ENCODE results near the gene FARS2. TPM values are rescaled to one million over a fixed set of nuclear protein-coding genes. Genes with fewer than 3 reads are reported as not detected.

The FARS2 gene
- total and polyA plus RNA-seq, 4 donors, result 16.6 to 29.0 (median 21.1) TPM

GRCh38 chr6:5637714-5638113 is 376.4 kb downstream of the FARS2 start:
- DNase-seq (ENCODE audit: low read depth in 4 of 6, low spot score in 6 of 6), result no peak
- 96% methylated on average over 4 of the region's 5 CpGs for WGBS (ENCODE audit: insufficient coverage)
- Histone ChIP-seq H3K4me1 (ENCODE audit: control insufficient read depth, insufficient read depth, low read length) (peaks cover 4% of the 10 kb centered on the region), H3K36me3 (ENCODE audit: control insufficient read depth, insufficient read depth, low read length) (no peaks in the 10 kb centered on the region), H3K9me3 (ENCODE audit: control insufficient read depth, insufficient read depth, low read length) (no peaks in the 10 kb centered on the region), H3K27me3 (ENCODE audit: control insufficient read depth, insufficient read depth, low read length) (no peaks in the 10 kb centered on the region), H3K4me3 (ENCODE audit: low read depth, low read length) (no peak overlapping the region), H3K27ac (ENCODE audit: low read depth, low read length) (no peak overlapping the region)

GRCh38 chr6:5638666-5639065 is 377.4 kb downstream of the FARS2 start:
- H3K36me3 ChIP-seq (ENCODE audit: control insufficient read depth, insufficient read depth, low read length), result no peaks in the 10 kb centered on the region
- H3K27ac ChIP-seq (ENCODE audit: low read depth, low read length), result no peak overlapping the region
- H3K9me3 ChIP-seq (ENCODE audit: control insufficient read depth, insufficient read depth, low read length), result no peaks in the 10 kb centered on the region
- DNase-seq (ENCODE audit: low read depth in 4 of 6, low spot score in 6 of 6), result no peak
- H3K4me3 ChIP-seq (ENCODE audit: low read depth, low read length), result no peak overlapping the region
- peaks cover 4% of the 10 kb centered on the region for H3K4me1 ChIP-seq (ENCODE audit: control insufficient read depth, insufficient read depth, low read length)
- WGBS (ENCODE audit: insufficient coverage), result 82% methylated on average over 7 of the region's 8 CpGs
- H3K27me3 ChIP-seq (ENCODE audit: control insufficient read depth, insufficient read depth, low read length), result no peaks in the 10 kb centered on the region

GRCh38 chr6:5639193-5639592 is 377.9 kb downstream of the FARS2 start:
- no peaks in the 10 kb centered on the region for H3K9me3 ChIP-seq (ENCODE audit: control insufficient read depth, insufficient read depth, low read length)
- no peak overlapping the region for H3K4me3 ChIP-seq (ENCODE audit: low read depth, low read length)
- no peaks in the 10 kb centered on the region for H3K27me3 ChIP-seq (ENCODE audit: control insufficient read depth, insufficient read depth, low read length)
- WGBS (ENCODE audit: insufficient coverage), result no CpG with 5 or more reads among the region's 2 CpGs
- no peaks in the 10 kb centered on the region for H3K36me3 ChIP-seq (ENCODE audit: control insufficient read depth, insufficient read depth, low read length)
- H3K4me1 ChIP-seq (ENCODE audit: control insufficient read depth, insufficient read depth, low read length), result peaks cover 4% of the 10 kb centered on the region
- no peak overlapping the region for H3K27ac ChIP-seq (ENCODE audit: low read depth, low read length)
- DNase-seq (ENCODE audit: low read depth in 4 of 6, low spot score in 6 of 6), result no peak

GRCh38 chr6:5640614-5641013 is 379.3 kb downstream of the FARS2 start:
- H3K36me3 ChIP-seq (ENCODE audit: control insufficient read depth, insufficient read depth, low read length), result no peaks in the 10 kb centered on the region
- peaks cover 8% of the 10 kb centered on the region for H3K4me1 ChIP-seq (ENCODE audit: control insufficient read depth, insufficient read depth, low read length)
- DNase-seq (ENCODE audit: low read depth in 4 of 6, low spot score in 6 of 6), result no peak
- no peak overlapping the region for H3K27ac ChIP-seq (ENCODE audit: low read depth, low read length)
- no peak overlapping the region for H3K4me3 ChIP-seq (ENCODE audit: low read depth, low read length)
- WGBS (ENCODE audit: insufficient coverage), result 98% methylated on average over 4 of the region's 4 CpGs
- no peaks in the 10 kb centered on the region for H3K9me3 ChIP-seq (ENCODE audit: control insufficient read depth, insufficient read depth, low read length)
- H3K27me3 ChIP-seq (ENCODE audit: control insufficient read depth, insufficient read depth, low read length), result no peaks in the 10 kb centered on the region

GRCh38 chr6:5644523-5645185 is 383.3 kb downstream of the FARS2 start:
- H3K9me3 ChIP-seq (ENCODE audit: control insufficient read depth, insufficient read depth, low read length), result no peaks in the 10 kb centered on the region
- H3K27me3 ChIP-seq (ENCODE audit: control insufficient read depth, insufficient read depth, low read length), result no peaks in the 10 kb centered on the region
- peaks cover 5% of the 10 kb centered on the region for H3K4me1 ChIP-seq (ENCODE audit: control insufficient read depth, insufficient read depth, low read length)
- H3K27ac ChIP-seq (ENCODE audit: low read depth, low read length), result no peak overlapping the region
- no peaks in the 10 kb centered on the region for H3K36me3 ChIP-seq (ENCODE audit: control insufficient read depth, insufficient read depth, low read length)
- WGBS (ENCODE audit: insufficient coverage), result no CpG with 5 or more reads among the region's 4 CpGs
- no peak overlapping the region for H3K4me3 ChIP-seq (ENCODE audit: low read depth, low read length)
- no peak for DNase-seq (ENCODE audit: low read depth in 4 of 6, low spot score in 6 of 6)

GRCh38 chr6:5645328-5646290 is 384.3 kb downstream of the FARS2 start:
- Histone ChIP-seq H3K27ac (ENCODE audit: low read depth, low read length) (no peak overlapping the region), H3K9me3 (ENCODE audit: control insufficient read depth, insufficient read depth, low read length) (no peaks in the 10 kb centered on the region), H3K36me3 (ENCODE audit: control insufficient read depth, insufficient read depth, low read length) (no peaks in the 10 kb centered on the region), H3K4me1 (ENCODE audit: control insufficient read depth, insufficient read depth, low read length) (peaks cover 5% of the 10 kb centered on the region), H3K27me3 (ENCODE audit: control insufficient read depth, insufficient read depth, low read length) (no peaks in the 10 kb centered on the region), H3K4me3 (ENCODE audit: low read depth, low read length) (no peak overlapping the region)
- peak in 3 of 6 donors; percentile 29 to 88 (median 88) for DNase-seq (ENCODE audit: low read depth in 4 of 6, low spot score in 6 of 6)
- 28% methylated on average over 8 of the region's 13 CpGs for WGBS (ENCODE audit: insufficient coverage)

- H3K27me3 ChIP-seq (ENCODE audit: control insufficient read depth, insufficient read depth, low read length), result no peaks in the 10 kb centered on the region
- no peak overlapping the region for H3K27ac ChIP-seq (ENCODE audit: low read depth, low read length)
- H3K36me3 ChIP-seq (ENCODE audit: control insufficient read depth, insufficient read depth, low read length), result no peaks in the 10 kb centered on the region
- no peaks in the 10 kb centered on the region for H3K4me1 ChIP-seq (ENCODE audit: control insufficient read depth, insufficient read depth, low read length)
- no peak overlapping the region for H3K4me3 ChIP-seq (ENCODE audit: low read depth, low read length)
- H3K9me3 ChIP-seq (ENCODE audit: control insufficient read depth, insufficient read depth, low read length), result no peaks in the 10 kb centered on the region
- 87% methylated on average over 12 of the region's 17 CpGs for WGBS (ENCODE audit: insufficient coverage)
- no peak for DNase-seq (ENCODE audit: low read depth in 4 of 6, low spot score in 6 of 6)
These were observed 391.3 kb downstream of the FARS2 start for GRCh38 chr6:5652406-5653137.

- Histone ChIP-seq H3K27me3 (ENCODE audit: control insufficient read depth, insufficient read depth, low read length) (no peaks in the 10 kb centered on the region), H3K27ac (ENCODE audit: low read depth, low read length) (no peak overlapping the region), H3K36me3 (ENCODE audit: control insufficient read depth, insufficient read depth, low read length) (no peaks in the 10 kb centered on the region), H3K4me1 (ENCODE audit: control insufficient read depth, insufficient read depth, low read length) (no peaks in the 10 kb centered on the region), H3K4me3 (ENCODE audit: low read depth, low read length) (no peak overlapping the region), H3K9me3 (ENCODE audit: control insufficient read depth, insufficient read depth, low read length) (no peaks in the 10 kb centered on the region)
- WGBS (ENCODE audit: insufficient coverage), result 94% methylated on average over 5 of the region's 5 CpGs
- no peak for DNase-seq (ENCODE audit: low read depth in 4 of 6, low spot score in 6 of 6)
These were observed 392.5 kb downstream of the FARS2 start for GRCh38 chr6:5653801-5654200.

- DNase-seq (ENCODE audit: low read depth in 4 of 6, low spot score in 6 of 6), result no peak
- no peak overlapping the region for H3K4me3 ChIP-seq (ENCODE audit: low read depth, low read length)
- H3K9me3 ChIP-seq (ENCODE audit: control insufficient read depth, insufficient read depth, low read length), result no peaks in the 10 kb centered on the region
- no peak overlapping the region for H3K27ac ChIP-seq (ENCODE audit: low read depth, low read length)
- no peaks in the 10 kb centered on the region for H3K4me1 ChIP-seq (ENCODE audit: control insufficient read depth, insufficient read depth, low read length)
- 100% methylated on average over 2 of the region's 3 CpGs for WGBS (ENCODE audit: insufficient coverage)
- H3K36me3 ChIP-seq (ENCODE audit: control insufficient read depth, insufficient read depth, low read length), result no peaks in the 10 kb centered on the region
- H3K27me3 ChIP-seq (ENCODE audit: control insufficient read depth, insufficient read depth, low read length), result no peaks in the 10 kb centered on the region
These were observed 394.9 kb downstream of the FARS2 start for GRCh38 chr6:5656226-5656625.
